HG03378 (cell line): ENCODE measurements around the gene PCCA.
"Not testable (repeated sequence)": the region's sequence is repeated elsewhere in the genome, so short reads cannot be mapped to it uniquely, and the experiment has no call there.

Experiments used
- ATAC-seq: cut with Tn5 transposase; IDR thresholded peaks from one replicate; pipeline ENCODE4 v1.9.1; 2021; ENCODE audit warnings: mild to moderate bottlenecking, moderate library complexity; ENCODE audit not compliant: unreplicated experiment

PCCA gene

GRCh38 chr13:100350601-100351000, 261.7 kb downstream of the PCCA start:
- ATAC-seq = no peak

- ATAC-seq = no peak
Observed at GRCh38 chr13:100356426-100356825, 267.5 kb downstream of the PCCA start.

GRCh38 chr13:100356889-100357288, 268.0 kb downstream of the PCCA start:
- no peak for ATAC-seq

GRCh38 chr13:100357764-100358163, 268.9 kb downstream of the PCCA start:
- no peak for ATAC-seq

- no peak for ATAC-seq
Observed at GRCh38 chr13:100361504-100361903, 272.6 kb downstream of the PCCA start.

- ATAC-seq = no peak
Observed at GRCh38 chr13:100362371-100362770, 273.5 kb downstream of the PCCA start.

- no peak for ATAC-seq
Observed at GRCh38 chr13:100362781-100363180, 273.9 kb downstream of the PCCA start.

- no peak for ATAC-seq
Observed at GRCh38 chr13:100363285-100363711, 274.4 kb downstream of the PCCA start.

GRCh38 chr13:100363874-100364273, 275.0 kb downstream of the PCCA start:
- no peak for ATAC-seq

GRCh38 chr13:100364591-100364990, 275.7 kb downstream of the PCCA start:
- no peak for ATAC-seq

GRCh38 chr13:100365680-100366079, 276.8 kb downstream of the PCCA start:
- no peak for ATAC-seq

GRCh38 chr13:100378533-100378932, 289.6 kb downstream of the PCCA start:
- ATAC-seq = no peak

GRCh38 chr13:100381595-100382224, 292.8 kb downstream of the PCCA start:
- no peak for ATAC-seq

GRCh38 chr13:100382785-100383184, 293.9 kb downstream of the PCCA start:
- no peak for ATAC-seq

- ATAC-seq = no peak
Observed at GRCh38 chr13:100387416-100387815, 298.5 kb downstream of the PCCA start.

GRCh38 chr13:100388150-100388549, 299.3 kb downstream of the PCCA start:
- not testable (repeated sequence) for ATAC-seq

- no peak for ATAC-seq
Observed at GRCh38 chr13:100388923-100389322, 300.0 kb downstream of the PCCA start.

- ATAC-seq = no peak
Observed at GRCh38 chr13:100389617-100390016, 300.7 kb downstream of the PCCA start.

GRCh38 chr13:100392709-100393630, 304.1 kb downstream of the PCCA start:
- peak; percentile 63 for ATAC-seq

- peak; percentile 86 for ATAC-seq
Observed at GRCh38 chr13:100394005-100394695, 305.3 kb downstream of the PCCA start.

GRCh38 chr13:100395698-100396373, 306.9 kb downstream of the PCCA start:
- ATAC-seq = no peak
